Fibroblast of skin of right quadriceps (primary cell): ENCODE results near the gene MTSS2.

ENCODE experiments used
- DNase-seq: peaks from one replicate; pipeline ENCODE4 v3.0.0-alpha.2; 2013

The MTSS2 gene

DNA sequence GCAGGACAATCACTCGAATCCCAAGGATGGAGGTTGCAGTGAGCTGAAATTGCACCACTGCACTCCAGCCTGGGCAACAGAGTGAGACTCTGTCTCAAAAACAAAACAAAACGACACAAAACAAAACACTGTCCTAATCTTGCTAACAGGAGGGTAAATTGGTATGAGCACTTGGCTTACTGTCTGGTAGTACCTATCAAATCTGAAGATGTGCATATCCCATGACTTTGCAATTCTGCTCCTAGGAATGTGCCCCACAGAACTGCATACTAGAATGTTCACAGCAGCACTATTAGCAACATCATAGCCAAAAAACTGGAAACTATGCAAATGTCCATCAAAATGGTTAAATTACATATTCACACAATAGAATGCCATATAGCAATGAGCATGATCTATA, 15.7 kb downstream of the MTSS2 start:
- DNase-seq = no peak

DNA sequence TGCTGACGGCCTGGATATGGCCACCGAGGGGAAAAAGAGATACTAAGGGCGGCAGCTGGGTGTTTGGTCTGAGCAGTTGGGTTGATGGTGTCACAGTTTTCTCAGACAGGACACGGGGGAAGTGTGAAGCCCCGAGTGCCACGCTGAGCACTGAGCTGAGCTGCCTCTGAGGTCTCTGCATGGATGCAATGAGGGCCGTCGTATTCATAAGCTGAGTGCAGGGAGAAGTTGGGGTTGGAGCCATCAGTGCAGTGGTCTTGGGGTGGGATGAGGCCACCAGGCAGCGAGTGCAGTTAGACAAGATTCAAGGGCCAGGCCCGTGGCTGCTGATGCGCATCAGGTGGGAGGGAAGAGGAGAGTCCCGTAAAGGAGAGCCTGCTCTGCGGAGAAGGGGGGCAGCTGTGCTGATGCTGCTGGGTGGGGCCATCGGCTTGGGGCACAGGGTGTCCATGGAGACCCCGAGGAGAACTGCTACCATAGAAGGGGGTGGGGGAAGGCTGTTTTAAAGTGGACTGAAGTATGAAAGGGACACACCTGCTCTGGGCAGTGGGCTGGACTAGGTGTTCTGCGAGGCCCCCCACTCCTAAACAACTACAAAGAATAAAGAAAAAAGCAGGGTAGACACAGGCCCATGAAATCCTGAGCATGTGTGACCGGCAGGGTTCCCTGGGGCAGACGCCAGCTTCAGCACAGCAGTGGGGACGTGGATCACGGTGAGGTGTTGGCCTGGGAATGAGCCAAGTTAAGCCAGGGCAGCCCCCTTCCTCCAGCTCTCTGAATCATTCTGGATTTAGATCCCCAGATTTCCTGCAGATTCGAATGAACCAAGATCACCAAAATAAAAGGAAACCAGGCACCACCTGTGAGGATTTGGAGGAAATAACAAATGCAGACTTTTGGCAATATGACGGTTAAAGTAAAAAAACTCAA, 19.8 kb downstream of the MTSS2 start:
- DNase-seq = no peak

GRCh38 chr16:70665113-70665694, 20.6 kb downstream of the MTSS2 start:
- no peak for DNase-seq

- no peak for DNase-seq
These were observed 21.3 kb downstream of the MTSS2 start for GRCh38 chr16:70664325-70665112.

- no peak for DNase-seq
These were observed 22.1 kb downstream of the MTSS2 start for GRCh38 chr16:70663524-70664324.

DNA sequence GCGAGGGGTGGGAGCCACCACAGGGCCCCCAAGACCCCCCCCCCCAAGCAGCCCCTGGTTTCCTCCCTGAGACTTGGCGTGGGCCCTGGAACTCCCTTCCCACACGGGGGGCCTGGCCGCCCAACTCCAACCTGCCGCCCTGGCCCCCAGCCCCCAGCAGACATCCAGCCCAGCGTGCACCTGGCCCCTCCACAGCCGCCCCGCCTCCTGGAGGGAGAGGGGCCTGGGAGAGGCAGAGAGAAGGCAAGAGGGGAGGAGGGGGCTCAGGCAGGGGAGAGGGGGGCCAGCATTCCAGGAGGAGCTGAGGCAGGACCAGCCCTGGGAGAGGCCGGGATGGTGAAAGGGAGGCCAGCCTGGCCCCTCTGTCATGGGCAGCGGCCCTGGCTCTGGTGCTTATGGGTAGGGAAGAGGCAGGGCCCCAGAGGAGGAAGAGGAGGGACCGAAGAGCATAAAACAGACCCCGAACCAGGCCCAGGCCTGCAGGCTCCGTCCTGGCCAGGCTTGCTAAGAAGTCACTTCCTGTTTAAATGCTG, 22.8 kb downstream of the MTSS2 start:
- DNase-seq = no peak

GRCh38 chr16:70661918-70662641, 23.8 kb downstream of the MTSS2 start:
- peak; percentile 40 for DNase-seq

- DNase-seq = no peak
These were observed 24.3 kb downstream of the MTSS2 start for GRCh38 chr16:70661534-70661917.

- no peak for DNase-seq
These were observed 25.0 kb downstream of the MTSS2 start for GRCh38 chr16:70660672-70661350.

GRCh38 chr16:70659953-70660671, 25.7 kb downstream of the MTSS2 start:
- no peak for DNase-seq

- no peak for DNase-seq
These were observed 26.3 kb downstream of the MTSS2 start for GRCh38 chr16:70659546-70659945.

- no peak for DNase-seq
These were observed 26.9 kb downstream of the MTSS2 start for GRCh38 chr16:70658921-70659320.

GRCh38 chr16:70657956-70658355, 27.9 kb downstream of the MTSS2 start:
- no peak for DNase-seq

- no peak for DNase-seq
These were observed 29.1 kb downstream of the MTSS2 start for GRCh38 chr16:70656712-70657263.

GRCh38 chr16:70656065-70656711, 29.7 kb downstream of the MTSS2 start:
- no peak for DNase-seq

DNA sequence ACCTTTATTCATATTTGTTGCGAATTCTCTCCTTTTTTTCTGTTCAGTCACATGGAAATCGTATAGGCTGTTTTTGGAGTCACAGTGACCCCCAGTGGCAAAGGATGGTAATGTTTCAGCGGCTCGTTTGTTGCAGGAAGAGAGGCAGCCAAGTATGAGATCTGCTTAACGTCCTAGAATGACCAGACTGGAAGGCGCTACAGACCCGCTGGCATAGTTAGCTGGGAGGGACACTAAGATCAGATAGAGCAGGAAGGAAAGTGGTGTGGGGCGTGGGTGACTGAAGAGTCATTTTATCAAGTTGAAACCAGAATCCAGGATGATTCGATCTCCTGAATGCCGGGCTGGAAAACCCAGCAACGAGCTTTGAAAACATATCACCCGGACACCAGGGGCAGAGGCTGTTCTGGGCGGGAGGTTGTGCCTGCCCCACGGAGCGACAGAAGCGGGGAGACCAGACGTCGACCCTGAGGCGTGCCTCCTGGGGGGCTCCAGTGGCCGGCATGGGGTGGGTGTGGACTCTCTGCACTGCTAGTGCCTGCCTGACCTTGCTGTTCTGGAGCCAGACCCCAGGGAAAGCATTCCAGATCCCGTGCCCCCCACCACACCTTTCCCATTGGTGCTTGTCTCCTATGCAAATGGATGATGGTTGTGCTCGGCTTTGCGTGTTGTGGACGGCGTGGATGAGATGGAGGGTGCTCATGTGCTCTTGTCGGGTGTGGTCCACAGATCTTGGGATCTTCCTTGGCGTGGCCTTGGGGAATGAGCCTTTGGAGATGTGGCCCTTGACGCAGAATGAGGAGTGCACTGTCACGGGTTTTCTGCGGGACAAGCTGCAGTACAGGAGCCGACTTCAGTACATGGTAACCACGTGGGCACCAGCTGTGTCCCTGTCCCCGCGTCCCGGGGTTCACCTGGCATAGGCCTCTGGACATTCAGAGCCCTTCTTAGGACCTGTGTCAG, 31.8 kb downstream of the MTSS2 start:
- DNase-seq = peak; percentile 80

GRCh38 chr16:70653406-70653805, 32.4 kb downstream of the MTSS2 start:
- DNase-seq = no peak

DNA sequence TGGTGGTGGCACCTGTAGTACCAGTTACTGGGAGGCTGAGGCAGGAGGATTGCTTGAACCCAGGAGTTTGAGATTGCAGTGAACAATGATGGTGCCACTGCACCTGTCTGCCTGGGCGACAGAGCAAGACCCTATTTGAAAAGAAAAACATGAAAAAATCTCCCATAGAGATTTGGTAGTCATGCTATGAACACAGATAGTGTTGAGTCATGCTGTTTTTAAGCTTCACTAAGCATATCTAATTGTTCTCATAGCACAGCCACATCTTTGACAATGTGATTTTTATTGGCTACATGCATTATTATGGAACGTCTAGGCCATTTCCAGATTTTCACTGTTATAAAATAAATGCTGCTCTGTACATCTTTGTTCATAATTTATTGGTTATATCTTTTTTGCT, 33.5 kb downstream of the MTSS2 start:
- DNase-seq = no peak
